Activated CD4-positive, alpha-beta T cell treated with anti-CD3 and anti-CD28 coated beads, Interleukin-2, Interleukin-4, amounts not matched to agents 100 ng/mL and 50 ng/mL, durations not matched to agents 16 hours and 8 hours (primary cell): ENCODE measurements around the gene HELZ.
"Not testable (repeated sequence)": the region's sequence is repeated elsewhere in the genome, so short reads cannot be mapped to it uniquely, and the experiment has no call there.

Experiments used
- DNase-seq: peaks from one replicate; pipeline ENCODE4 v3.0.0-alpha.2; 2020; ENCODE audit warnings: low spot score

HELZ gene

GRCh38 chr17:67050066-67050465, 194.9 kb downstream of the HELZ start:
- no peak for DNase-seq

GRCh38 chr17:67049025-67049739, 195.8 kb downstream of the HELZ start:
- DNase-seq = no peak

DNA sequence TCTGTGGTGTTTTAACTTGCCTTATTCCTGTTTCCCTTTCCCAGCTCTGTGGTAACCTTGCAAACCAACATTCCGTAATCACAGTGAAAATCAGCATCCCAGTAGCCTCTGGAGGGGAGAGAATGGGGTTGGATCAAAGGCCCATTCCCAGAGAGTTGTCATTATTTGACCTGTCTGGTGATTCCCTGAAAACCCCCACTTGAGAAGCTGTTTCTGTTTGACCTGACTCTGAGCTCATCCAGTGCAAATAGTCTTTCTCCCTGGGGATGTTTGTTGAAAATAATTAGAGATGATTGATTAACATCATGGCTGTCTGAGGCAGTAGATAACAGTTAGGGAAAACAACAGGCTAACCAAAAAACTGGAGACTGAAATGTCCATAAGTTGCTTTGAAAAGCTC, 197.6 kb downstream of the HELZ start:
- no peak for DNase-seq

GRCh38 chr17:67046398-67046797, 198.6 kb downstream of the HELZ start:
- no peak for DNase-seq

DNA sequence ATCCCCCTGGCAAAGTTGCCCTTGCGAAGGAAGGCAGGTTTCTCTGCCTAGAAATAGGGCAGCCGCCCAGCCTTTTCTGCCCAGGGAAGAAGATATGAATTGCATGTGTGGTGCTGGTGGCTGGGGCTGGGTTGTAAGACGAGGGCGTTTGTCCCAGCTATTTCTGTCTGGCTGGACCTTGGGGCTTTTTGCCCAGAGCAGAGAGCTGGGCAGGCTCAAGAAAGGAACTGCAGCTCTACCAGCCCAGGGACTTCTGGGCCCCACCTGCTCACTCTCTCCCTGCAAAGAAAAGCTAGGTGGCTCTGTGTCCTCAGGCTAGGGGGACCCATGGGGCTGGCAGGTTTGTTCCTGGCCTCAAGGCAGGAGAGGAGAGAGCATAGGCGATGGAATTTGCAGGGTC, 200.1 kb downstream of the HELZ start:
- DNase-seq = no peak

GRCh38 chr17:67044016-67044772, 200.8 kb downstream of the HELZ start, which contains the start of gene CACNG1:
TSS of gene CACNG1 (plus strand) at chr17:67044554. CDS start at chr17:67044661, 107 bp downstream.
- no peak for DNase-seq

DNA sequence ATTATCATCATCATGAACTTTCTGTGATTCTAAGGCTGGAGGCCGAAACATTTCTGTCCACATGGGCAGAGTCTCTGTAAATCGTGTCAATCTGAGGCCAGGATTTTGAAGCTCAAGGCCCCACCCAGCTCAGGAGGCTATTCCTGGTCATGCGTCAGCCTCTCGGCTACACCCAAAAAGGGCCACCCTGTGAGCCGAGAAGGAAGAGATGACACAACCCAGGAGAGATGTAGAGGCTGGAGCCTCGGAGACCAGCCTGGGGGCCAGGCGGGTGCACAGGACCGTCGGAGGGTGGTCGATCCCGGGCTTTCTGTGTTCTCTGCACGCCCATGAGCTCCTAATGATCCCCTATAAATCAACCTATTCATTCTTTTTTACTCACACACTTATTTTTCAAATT, 201.7 kb downstream of the HELZ start:
- DNase-seq = no peak

DNA sequence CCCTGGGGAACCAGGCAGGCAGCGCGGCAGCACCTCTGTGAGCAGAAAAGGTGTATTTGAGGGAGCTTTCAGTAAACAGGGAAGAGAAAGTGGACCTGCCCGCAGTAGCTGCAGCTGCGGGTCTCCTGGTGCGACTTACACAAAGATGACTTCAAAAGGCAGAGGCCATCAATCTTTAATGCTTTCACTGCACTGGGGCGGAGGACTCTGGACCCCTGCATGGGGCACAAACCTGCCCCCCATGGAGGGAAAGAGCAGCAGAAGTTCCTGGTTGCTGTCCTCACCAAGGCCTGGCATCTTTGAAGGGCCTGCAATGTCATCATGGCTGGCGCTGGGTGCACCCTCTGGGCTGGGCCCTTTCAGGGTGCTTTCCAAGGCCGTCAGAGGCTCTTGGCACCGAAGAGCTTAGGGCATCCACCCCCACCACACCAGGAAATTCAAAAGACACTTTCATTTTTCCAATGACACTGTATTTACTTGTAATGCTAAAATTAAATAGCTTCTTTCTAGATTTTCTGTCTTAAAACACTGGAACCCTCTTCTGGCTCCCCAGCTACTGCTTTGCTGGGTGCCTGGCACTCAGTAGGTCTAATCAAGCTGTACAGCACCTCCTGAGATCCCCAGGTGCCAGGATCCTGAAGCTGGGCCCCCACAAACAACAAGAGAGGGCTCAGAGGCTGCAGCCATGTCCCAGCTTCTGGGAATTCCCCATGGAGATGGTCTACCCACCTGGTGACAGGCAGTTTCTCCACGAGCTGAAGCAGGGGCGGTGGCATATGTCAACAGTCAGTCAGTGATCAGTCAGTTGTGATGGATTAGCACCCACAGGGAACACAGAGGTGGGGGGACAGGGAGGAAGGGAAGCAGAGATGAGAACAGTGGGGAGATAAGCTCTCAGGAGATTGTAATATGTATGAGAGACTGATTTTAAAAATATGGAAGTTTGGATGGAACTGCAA, 202.8 kb downstream of the HELZ start:
- no peak for DNase-seq

GRCh38 chr17:67041531-67041930, 203.5 kb downstream of the HELZ start:
- no peak for DNase-seq

- DNase-seq = not testable (repeated sequence)
Measured at GRCh38 chr17:67041119-67041518, 203.9 kb downstream of the HELZ start.

- DNase-seq = no peak
Measured at GRCh38 chr17:67040652-67041051, 204.3 kb downstream of the HELZ start.

- no peak for DNase-seq
Measured at GRCh38 chr17:67038861-67039365, 206.1 kb downstream of the HELZ start.

DNA sequence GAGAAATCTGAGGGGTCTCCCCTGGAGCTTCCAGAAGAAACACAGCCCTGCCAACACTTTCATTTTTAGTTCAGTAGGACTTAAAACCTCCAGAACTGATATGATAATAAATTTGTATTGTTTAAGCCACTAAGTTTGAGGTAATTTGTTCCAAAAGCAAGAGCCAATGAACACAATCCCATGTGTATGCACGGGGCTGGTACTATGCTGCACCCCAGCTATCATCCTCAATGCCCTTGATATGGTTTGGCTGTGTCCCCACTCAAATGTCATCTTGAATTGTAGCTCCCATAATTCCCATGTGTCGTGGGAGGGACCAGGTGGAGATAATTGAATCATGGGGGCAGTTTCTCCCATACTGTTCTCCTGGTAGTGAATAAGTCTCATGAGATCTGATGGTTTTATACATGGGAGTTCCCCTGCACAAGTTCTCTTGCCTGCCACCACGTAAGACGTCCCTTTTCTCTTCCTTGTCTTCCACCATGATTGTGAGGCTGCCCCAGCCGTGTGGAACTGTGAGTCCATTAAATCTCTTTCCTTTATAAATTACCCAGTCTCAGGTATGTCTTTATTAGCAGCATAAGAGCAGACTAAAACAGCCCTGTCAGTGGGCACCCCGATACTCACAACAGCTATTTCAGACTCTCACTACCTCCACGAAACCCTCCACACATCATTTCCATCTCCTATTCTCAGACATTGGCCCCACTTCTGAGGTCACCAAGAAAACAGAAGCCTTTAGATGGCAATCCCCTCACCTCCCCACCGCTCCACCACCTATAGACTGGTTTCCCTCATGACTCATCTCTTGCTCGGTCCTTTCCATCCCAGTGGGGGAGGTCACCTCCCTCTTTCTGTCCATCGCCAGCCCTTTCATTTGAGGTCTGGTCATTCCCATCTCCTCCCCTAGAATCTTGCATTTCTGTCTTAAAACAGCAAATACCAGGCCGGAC, 209.6 kb downstream of the HELZ start:
- no peak for DNase-seq

DNA sequence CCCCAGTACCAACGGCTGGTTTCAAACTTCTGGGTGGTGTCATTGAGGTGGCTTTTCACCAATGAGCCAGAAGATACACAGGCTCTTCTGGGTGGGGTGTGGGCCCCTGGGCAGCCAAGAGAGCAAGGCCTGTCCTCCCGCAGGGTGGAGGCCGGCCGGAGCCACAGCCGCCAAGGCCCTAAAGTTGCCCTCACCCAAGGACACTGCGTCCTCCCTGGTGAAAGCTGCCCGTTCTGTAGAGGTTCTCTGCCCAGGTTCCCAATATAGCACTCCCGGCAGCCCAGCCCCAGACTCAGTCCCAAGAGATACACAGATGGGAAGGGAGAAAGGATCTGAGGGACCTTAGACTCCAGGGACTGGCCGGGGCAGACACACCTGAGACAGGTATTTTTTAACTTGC, 211.4 kb downstream of the HELZ start:
- DNase-seq = no peak

GRCh38 chr17:67032985-67033384, 212.0 kb downstream of the HELZ start:
- no peak for DNase-seq

GRCh38 chr17:67032382-67032781, 212.6 kb downstream of the HELZ start:
- no peak for DNase-seq

DNA sequence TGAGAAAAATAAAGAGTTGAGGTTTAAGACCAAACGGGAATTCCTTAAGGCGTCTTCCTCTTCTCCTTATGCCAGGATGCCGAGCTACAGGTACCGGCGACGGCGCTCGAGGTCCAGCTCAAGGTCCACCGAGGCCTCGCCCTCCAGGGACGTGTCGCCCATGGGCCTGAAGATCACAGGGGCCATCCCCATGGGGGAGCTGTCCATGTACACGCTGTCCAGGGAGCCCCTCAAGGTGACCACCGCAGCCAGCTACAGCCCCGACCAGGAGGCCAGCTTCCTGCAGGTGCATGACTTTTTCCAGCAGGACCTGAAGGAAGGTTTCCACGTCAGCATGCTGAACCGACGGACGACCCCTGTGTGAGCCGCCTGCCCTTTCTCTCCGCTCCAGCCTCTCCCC, 214.4 kb downstream of the HELZ start:
- DNase-seq = no peak

GRCh38 chr17:67027031-67027628, 217.9 kb downstream of the HELZ start:
- no peak for DNase-seq

DNA sequence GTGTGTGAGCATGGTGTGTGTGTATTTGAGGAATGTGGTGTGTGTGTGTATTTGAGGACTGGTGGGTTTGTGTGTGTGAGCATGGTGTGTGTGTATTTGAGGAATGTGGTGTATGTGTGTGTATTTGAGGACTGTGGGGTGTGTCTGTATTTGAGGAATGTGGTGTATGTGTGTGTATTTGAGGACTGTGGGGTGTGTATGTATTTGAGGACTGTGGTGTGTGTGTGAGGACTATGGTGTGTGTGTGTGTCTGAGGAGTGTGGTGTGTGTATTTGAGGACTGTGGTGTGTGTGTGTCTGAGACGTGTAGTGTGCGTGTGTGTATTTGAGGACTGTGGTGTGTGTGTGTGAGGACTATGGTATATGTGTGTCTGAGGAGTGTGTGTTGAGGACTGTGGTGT, 218.7 kb downstream of the HELZ start:
- DNase-seq = no peak

DNA sequence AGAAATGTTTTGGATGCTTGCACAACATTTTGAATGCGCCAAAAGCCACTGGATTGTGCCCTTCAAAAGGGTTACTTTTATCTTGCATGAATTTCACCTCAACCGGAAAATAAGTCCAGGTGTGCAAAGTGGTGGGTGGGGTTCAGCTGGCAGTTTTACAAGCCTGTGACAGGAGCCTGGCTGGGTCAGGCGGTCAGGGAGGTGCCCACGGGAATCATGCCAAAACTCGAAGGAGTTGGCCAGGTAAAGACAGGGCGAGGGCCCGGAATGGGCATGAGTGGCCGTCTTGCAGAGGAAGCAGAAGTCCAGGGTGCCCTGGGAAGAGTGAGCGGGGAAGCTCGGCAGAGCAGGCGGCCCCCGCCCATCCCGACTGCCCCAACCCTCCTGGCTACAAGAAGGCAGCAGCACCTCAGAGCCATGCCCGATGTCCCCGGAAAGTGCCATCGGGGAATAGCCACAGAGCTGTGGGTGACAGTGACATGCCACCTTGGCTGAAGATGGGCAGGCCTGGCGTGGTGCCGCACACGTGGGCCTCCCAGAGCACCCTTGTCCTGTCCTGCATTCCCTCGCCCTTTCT, 219.7 kb downstream of the HELZ start:
- DNase-seq = no peak
